HG02588 (cell line): ENCODE data around the gene TRIM61.
"Not testable (repeated sequence)": the region's sequence is repeated elsewhere in the genome, so short reads cannot be mapped to it uniquely, and the experiment has no call there.

ENCODE experiments used
- ATAC-seq: cut with Tn5 transposase; IDR thresholded peaks from one replicate; pipeline ENCODE4 v1.9.1; 2021; ENCODE audit warnings: mild to moderate bottlenecking, moderate library complexity; ENCODE audit not compliant: unreplicated experiment

TRIM61 gene

DNA sequence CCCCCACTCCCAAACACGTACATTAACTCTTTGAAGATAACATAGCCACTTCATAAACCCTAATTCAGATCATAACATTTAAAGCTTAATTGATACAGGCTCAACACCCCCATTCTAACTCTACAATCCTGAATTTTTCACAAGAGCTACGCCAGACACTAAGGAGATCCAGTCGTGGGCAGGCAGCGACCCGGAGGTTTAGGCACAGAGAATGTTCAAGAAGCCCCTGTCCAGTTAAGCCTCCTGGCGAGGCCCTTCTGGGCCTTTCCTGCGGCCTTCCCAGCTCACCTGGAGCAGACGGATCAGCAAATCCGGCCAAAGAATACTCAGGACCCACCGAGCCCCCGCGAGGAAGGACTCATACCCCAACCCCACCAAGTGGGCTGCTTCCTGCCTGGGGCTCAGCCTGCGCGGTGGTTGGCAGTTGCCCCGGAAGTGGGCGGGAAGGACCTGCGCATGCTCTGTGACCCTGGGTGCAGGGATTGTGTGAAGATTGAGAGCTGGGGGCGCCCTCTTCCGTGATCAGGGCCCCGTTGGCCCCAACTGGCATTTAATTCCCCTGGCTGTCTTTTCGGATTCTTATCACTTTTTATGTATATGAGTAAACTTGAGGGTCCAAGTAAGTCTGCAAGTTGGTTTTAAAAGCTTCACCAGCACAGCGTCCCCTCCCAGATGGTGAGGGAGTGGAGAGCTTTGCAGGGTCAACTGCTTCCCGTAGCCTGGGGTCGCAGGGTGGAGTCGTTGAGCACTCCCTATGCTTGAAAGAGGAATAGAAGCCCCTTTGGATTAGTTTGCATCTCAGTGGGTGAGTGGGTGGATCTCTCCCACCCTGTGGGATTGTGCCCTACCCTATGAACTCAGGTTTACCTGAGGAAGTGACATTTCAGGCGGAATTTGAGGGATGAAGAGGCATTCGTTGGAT lies at the start of gene TRIM61:
TSS of gene TRIM61 (minus strand) at position 415 of the 922 bp plus-strand sequence. CDS start 7,655 bp downstream, outside the sequence.
- ATAC-seq: peak; percentile 99

DNA sequence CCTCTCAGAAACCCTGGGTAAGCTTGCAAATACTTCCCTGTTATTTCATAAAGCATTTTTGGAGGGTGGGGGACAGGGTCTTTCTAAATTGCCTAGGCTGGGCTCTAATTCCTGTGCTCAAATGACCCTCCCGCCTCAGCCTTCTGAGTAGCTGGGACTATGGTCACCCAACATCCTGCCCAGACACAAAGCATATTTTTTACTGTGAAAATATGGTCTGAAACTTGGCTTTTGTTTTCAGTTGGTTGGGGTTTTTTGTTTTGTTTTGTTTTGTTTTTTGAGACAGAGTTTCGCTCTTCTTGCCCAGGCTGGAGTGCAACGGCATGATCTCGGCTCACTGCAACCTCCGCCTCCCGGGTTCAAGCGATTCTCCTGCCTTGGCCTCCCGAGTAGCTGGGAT lies 48.3 kb upstream of the TRIM61 start:
- not testable (repeated sequence) for ATAC-seq

DNA sequence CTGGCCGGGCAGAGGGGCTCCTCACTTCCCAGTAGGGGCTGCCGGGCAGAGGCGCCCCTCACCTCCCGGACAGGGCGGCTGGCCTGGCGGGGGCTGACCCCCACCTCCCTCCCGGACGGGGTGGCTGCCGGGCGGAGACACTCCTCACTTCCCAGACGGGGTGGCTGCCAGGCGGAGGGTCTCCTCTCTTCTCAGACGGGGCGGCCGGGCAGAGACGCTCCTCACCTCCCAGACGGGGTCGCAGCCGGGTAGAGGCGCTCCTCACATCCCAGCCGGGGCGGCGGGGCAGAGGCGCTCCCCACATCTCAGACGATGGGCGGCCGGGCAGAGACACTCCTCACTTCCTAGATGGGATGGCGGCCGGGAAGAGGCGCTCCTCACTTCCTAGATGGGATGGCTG lies 42.5 kb upstream of the TRIM61 start:
- not testable (repeated sequence) for ATAC-seq

DNA sequence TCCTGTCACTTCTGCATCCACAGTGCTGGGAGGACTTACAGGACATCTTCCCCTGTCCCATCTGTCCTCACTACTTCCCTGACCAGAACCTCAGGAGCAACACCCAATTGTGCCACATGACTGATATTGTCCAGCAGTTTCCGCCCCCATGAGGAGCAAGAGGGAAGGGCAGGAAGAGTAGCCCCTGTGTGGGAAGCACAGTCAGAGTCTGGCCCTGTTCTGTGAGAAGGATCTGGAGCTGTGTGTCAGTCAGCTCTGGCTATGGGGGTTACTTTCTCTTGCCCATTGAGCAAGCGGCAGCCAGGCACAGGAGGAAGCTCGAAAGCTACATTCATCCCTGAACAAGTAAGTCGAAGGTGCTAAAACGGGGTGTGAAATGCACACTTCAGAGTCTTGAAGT lies 39.5 kb upstream of the TRIM61 start:
- ATAC-seq: peak; percentile 57

DNA sequence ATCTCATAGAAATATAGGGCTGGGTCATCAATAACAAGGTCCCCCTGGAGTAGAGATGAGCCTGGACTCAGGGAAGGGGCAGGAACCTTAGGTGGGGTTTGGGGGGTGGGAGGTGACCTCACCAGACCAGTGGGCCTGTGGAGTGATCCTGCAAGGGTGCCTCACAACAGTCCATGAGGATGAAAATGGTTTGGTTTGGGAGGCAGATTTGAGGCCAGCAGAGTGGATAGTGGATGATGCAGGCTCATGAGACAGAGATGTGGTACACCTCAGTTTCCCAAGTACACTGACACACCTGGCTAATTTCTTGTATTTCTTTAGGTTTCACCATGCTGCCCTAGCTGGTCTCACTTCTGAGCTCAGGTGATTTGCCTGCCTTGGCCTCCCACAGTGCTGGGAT lies 36.2 kb upstream of the TRIM61 start:
- no peak for ATAC-seq

DNA sequence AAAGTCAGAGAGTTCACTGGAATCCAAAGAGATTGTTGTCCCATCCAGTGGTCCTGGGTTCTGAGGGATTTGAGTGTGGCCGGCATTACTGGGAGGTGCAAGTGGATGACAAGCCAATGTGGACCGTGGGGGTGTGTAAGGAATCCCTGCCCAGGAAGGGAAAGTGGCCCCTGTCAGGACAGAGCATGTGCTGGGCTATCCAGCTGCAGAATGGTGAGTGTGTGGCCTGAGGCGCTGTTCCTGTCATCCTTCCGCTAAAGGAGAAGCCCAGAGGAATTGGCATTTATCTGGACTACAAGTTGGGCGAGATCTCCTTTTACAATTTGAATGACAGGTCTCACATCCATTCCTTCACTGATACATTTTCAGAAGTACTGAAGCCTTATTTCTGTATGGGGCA lies 33.9 kb upstream of the TRIM61 start:
- no peak for ATAC-seq

DNA sequence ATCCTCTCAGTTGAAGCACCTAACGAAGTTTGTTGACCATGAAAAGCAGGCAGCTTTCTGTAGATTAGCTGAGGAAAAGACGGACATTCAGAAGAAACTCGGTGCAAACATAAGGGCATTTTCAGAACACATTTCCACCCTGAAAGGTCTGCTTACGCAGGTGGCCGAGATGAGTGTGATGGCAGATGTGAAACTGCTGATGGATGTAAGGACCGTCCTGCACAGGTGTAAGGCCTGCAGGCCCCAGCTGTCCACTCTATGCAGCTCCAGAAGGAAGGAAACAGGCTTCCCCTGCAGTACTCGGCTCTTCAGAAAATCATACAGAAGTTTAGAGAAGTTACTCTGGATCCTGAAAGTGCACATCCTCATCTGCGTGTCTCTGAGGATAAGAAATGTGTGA lies 33.5 kb upstream of the TRIM61 start:
- no peak for ATAC-seq

DNA sequence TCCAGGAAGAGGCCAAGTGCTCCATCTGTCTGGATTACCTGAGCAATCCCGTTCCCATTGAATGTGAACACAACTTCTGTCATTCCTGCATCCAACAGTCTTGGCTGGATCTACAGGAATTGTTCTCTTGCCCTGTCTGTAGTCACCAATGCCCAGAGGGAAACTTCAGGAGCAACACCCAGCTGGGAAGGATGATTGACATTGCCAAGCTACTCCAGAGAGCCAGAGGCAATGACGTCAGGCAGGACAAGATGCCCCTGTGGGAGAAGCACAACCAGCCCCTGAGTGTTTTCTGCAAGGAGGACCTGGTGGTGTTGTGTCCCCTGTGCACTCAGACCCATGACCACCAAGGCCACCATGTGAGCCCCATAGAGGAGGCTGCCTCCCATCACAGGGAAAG lies 33.0 kb upstream of the TRIM61 start:
- no peak for ATAC-seq

DNA sequence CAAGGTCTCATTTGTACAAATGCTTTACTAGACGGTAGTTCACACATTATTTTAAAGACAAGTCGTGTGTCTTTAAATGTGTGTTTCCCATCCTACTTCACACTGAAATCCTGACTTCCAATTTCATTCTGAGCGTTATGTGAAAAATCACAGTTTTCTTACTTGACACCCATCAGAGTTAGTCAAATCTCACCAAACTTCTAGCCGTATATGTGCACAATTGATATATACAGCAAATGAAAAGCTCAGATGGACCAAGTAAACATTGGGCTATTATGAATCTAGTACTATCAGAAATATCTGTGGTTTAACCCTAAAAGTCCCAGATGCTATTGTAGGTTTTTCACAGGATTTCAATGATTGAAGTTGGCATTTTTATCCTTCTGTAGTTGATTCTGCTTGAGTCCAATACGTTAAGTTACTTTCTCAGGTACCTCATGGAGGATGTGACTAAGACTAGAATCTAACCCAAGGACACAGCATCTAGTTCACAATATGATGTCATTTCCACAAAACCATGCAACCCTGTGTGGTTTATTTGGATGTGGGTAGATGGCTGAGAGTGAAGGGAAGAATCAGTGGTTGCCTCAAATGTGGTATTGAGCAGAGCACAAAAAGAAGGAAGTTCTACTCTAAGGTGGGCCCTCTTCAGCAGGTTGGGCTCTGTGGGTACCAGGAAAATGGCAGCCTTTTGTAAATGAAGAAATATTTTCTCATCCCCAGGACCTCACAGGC lies 32.2 kb upstream of the TRIM61 start:
- no peak for ATAC-seq

DNA sequence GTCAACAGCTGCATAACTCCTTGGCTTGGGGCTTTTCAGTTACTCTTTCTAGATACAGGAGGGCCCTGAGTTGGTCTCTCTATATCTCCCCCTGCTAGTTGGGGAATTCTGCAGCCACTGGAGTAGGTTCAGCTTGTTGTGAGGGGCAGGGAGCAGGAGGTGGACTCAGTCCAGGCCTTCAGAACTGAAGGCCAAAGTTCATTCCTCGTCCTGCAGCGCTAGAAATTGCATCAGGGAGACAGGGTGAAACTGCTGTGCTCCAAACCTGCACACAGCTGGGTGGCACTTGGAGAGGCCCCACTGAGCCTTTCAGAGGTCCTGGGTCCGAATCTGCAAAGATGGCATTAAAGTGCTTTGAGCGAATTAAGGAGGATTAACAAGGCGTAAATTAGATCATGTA lies 29.4 kb upstream of the TRIM61 start:
- ATAC-seq: no peak

DNA sequence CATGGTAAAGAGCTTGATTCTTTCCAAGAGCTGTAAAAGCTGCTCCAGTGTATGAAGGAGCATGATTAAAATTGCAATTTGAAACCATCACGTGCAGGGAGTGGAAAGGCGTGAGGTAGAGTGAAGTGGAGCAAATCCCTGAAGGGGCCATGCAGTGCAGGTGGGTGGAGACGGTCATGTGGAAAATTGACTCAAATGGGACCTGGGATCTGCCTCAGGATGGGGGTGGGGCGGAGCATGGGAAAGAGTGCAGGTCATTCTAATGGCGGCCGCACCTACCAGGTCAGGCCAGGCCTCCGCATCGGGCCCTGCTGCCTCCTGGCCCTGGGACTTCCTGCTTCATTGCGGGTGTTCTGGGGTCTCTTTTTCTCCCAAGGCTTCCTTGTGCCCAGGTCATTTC lies 29.0 kb upstream of the TRIM61 start:
- no peak for ATAC-seq

DNA sequence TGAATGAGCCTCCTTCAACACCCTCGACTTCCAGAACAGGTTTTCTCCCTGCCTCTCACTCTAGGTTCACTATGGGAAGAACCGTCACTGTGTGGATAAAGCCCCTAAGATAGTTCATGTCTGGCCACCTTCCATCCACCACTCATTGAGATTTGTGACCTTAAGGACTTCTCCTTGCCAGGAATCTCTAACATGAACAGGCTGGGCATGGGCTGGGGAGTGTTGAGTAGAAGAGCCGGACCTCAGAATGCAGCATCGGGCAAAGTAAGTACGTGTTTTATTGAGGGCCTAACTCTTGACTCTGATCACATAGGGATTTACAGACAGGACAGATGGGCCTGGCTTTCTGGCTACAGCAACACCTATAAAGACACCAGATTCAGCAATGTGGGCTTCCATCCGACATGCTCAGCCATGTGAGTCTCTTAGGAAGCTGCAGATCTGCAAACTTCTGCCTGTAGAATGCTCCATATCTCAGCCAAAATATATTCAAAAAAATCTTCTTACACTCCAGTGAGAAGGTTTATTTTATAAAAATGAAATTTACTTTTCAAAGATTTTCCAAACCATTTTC lies 28.0 kb upstream of the TRIM61 start:
- ATAC-seq: no peak

DNA sequence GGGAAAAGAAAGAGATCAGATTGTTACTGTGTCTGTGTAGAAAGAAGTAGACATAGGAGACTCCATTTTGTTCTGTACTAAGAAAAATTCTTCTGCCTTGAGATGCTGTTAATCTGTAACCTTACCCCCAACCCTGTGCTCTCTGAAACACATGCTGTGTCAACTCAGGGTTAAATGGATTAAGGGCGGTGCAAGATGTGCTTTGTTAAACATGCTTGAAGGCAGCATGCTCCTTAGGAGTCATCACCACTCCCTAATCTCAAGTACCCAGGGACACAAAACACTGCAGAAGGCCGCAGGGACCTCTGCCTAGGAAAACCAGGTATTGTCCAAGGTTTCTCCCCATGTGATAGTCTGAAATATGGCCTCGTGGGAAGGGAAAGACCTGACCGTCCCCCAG lies 24.5 kb upstream of the TRIM61 start:
- ATAC-seq: not testable (repeated sequence)

DNA sequence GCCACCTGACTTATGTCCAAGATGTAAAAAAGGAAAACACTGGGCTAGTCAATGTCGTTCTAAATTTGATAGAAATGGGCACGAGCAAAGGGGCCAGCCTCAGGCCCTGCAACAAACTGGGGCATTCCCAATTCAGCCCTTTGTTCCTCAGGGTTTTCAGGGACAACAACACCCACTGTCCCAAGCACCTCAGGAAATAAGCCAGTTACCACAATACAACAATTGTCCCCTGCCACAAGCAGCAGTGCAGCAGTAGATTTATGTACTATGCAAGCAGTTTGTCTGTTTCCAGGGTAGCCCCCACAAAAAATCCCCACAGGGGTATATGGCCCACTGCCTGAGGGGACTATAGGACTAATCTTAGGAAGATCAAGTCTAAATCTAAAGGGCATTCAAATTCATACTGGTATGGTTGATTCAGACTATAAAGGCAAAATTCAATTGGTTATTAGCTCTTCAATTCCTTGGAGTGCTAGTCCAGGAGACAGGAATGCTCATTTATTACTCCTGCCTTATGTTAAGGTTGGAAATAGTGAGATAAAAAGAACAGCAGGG lies 21.1 kb upstream of the TRIM61 start:
- not testable (repeated sequence) for ATAC-seq

DNA sequence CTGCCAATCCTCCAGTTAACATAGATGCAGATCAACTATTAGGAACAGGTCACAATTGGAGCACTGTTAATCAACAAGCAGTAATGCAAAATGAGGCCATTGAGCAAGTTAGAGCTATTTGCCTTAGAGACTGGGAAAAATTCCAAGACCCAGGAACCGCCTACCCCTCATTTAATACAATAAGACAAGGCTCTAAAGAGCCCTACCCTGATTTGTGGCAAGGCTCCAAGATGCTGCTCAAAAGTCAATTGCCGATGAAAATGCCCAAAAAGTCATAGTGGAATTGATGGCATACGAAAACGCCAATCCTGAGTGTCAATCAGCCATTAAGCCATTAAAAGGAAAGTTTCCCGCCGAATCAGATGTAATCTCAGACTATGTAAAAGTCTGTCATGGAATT lies 20.5 kb upstream of the TRIM61 start:
- no peak for ATAC-seq

DNA sequence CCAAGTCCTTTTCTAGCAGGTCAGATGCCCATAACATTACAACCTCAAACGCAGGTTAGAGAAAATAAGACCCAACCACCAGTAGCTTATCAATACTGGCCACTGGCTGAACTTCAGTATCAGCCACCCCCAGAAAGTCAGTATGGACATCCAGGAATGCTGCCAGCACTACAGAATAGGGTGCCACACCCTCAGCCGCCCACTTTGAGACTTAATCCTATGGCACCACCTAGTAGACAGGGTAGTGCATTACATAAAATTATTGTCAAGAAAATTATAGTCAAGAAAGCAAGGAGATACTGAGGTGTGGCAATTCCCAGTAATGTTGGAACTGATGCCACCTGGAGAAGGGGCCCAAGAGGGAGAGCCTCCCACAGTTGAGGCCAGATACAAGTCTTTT lies 19.9 kb upstream of the TRIM61 start:
- ATAC-seq: no peak

DNA sequence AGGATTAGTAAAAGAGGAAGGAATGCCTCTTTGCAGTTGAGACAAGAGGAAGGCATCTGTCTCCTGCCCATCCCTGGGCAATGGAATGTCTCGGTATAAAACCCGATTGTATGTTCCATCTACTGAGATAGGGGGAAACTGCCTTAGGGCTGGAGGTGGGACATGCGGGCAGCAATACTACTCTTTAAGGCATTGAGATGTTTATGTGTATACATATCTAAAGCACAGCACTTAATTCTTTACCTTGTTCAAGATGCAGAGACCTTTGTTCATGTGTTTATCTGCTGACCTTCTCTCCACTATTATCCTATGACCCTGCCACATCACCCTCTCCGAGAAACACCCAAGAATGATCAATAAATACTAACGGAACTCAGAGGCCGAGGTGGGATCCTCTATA lies 18.7 kb upstream of the TRIM61 start:
- ATAC-seq: not testable (repeated sequence)

DNA sequence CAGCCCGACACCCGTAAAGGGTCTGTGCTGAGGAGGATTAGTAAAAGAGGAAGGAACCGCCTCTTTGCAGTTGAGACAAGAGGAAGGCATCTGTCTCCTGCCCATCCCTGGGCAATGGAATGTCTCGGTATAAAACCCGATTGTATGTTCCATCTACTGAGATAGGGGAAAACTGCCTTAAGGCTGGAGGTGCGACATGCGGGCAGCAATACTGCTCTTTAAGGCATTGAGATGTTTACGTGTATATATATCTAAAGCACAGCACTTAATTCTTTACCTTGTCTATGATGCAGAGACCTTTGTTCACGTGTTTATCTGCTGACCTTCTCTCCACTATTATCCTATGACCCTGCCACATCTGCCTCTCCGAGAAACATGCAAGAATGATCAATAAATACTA lies 13.3 kb upstream of the TRIM61 start:
- ATAC-seq: not testable (repeated sequence)

DNA sequence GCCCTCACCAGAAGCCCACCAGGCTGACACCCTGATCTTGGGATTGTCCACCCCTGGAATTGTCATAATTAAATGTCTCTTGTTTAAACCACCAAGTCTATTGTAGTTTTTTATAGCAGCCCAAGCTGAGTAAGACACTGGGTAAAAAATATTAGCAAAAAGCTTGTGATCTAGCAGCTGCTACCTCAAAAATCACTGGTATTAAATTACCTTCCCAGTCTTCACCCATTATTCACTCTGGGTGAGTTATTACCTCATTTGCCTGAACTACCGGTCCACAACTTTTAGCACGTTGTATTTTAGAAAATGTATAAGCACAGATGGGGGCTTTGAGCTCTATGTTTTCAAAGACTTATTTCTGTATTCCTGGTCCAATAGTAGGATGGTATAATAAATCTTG lies 12.0 kb upstream of the TRIM61 start:
- ATAC-seq: no peak

DNA sequence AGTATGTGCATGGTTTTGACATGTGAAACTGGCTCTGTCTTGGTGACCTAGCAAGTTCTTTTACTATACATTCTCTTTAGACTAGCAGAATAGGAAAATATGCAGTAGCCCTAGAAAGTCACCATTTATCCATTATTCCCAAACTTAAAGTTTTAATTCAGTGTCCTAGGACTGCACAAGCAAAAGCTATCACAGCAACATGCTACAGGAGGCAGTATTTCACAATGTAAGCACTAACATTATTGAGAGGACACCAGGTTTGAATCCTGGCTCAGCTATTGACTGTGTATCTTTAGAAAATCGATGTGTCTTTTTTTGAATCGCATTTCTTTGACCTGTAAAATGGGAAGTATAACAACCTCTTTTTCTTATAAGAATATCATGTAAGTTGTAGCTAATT lies 5.5 kb downstream of the TRIM61 start:
- ATAC-seq: not testable (repeated sequence)

DNA sequence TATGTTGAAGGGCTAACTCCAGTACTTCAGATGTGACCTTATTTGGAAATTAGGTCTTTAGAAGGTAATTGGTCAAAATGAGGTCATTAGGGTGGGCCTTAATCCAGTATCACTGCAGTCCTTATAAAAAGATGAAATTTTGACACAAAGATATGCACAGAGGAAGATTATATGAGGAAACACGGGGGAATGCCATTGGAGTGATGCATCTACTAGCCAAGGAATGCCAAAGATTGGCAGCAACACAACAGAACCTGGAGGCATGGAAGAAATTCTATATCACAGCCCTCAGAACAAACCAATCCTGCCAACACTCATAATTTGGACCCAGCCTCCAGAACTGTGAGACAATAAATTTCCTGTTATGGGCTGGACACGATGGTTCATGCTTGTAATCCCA lies 17.6 kb downstream of the TRIM61 start:
- ATAC-seq: no peak
